Measurements from ENCODE around the gene GALNT6.

GRCh38 chr12:51401486-51401885, 10.3 kb upstream of the GALNT6 start:
- TF ChIP-seq ZNF384 (IDR thresholded peaks at IDR 0.05): no peak
- TF ChIP-seq ARNT (IDR thresholded peaks at IDR 0.05): no peak
- no peak for TF ChIP-seq SP1 (IDR thresholded peaks at IDR 0.05)
- no peak for TF ChIP-seq BHLHE40 (IDR thresholded peaks at IDR 0.05; ENCODE audit: borderline replicate concordance)
- no peak for TF ChIP-seq ELF4 (IDR thresholded peaks at IDR 0.05)
- TF ChIP-seq FOXM1 (IDR thresholded peaks at IDR 0.05; ENCODE audit: borderline replicate concordance): no peak
- TF ChIP-seq, protein P1, sequence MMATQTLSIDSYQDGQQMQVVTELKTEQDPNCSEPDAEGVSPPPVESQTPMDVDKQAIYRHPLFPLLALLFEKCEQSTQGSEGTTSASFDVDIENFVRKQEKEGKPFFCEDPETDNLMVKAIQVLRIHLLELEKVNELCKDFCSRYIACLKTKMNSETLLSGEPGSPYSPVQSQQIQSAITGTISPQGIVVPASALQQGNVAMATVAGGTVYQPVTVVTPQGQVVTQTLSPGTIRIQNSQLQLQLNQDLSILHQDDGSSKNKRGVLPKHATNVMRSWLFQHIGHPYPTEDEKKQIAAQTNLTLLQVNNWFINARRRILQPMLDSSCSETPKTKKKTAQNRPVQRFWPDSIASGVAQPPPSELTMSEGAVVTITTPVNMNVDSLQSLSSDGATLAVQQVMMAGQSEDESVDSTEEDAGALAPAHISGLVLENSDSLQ (IDR thresholded peaks at IDR 0.05): no peak
- no peak for TF ChIP-seq FOXA1 (IDR thresholded peaks at IDR 0.05)
- no peak for TF ChIP-seq FOXK2 (IDR thresholded peaks at IDR 0.05)
- TF ChIP-seq SUZ12 (IDR thresholded peaks at IDR 0.05): no peak
- no peak for TF ChIP-seq LEF1 (IDR thresholded peaks at IDR 0.05; ENCODE audit: borderline replicate concordance)

All from HEK293T (cell line).